Urinary bladder (tissue), 4 donors: Measurements from ENCODE around the gene FOXL3. TPM values are rescaled to one million over a fixed set of nuclear protein-coding genes. Genes with fewer than 3 reads are reported as not detected.

Experiments used
- DNase-seq: peaks from one replicate; pipeline ENCODE4 v3.0.0-alpha.2; 2015; ENCODE audit errors: extremely low spot score
- H3K27ac ChIP-seq: one replicate; pipeline ENCODE4 v1.5.1; 2013; ENCODE audit warnings: low read depth, mild to moderate bottlenecking, moderate library complexity
- H3K36me3 ChIP-seq: one replicate; pipeline ENCODE4 v1.6.1; 2013; ENCODE audit warnings: mild to moderate bottlenecking, moderate library complexity; ENCODE audit not compliant: insufficient read depth
- H3K4me1 ChIP-seq: one replicate; pipeline ENCODE4 v1.6.1; 2013; ENCODE audit warnings: mild to moderate bottlenecking, moderate library complexity; ENCODE audit not compliant: insufficient read depth
- H3K4me3 ChIP-seq: one replicate; pipeline ENCODE4 v1.5.1; 2013; ENCODE audit warnings: low read depth, low read length
- WGBS: extraction: QIAGEN DNeasy Blood & Tissue Kit; methylation state at CpG from one replicate; pipeline ENCODE4 v1.1.7; 2013; 5-methylcytosine and 5-hydroxymethylcytosine counted together
- polyA plus RNA-seq: library from polyadenylated mRNA; stranded (reverse); fragments of 200-250 nt; gene quantifications from one replicate; pipeline ENCODE4 v1.2.3, GENCODE V29; 2013
- total RNA-seq: library from RNA; depleted of rRNA; stranded (reverse); fragments of >200 nt; gene quantifications from one replicate; pipeline ENCODE4 v1.2.3, GENCODE V29; 2014
- donor health status: healthy with polysubstance abuse.
- donor health status: healthy.

Gene FOXL3
- total and polyA plus RNA-seq, 2 donors, result not detected

GRCh38 chr7:337567-337951 lies 47.6 kb downstream of the FOXL3 start:
- Histone ChIP-seq H3K4me1 (no peaks in the 10 kb centered on the region), H3K27ac (no peak overlapping the region), H3K4me3 (no peak overlapping the region), H3K36me3 (no peaks in the 10 kb centered on the region)
- no peak for DNase-seq
- 82% methylated on average over 17 of the region's 17 CpGs for WGBS

GRCh38 chr7:338295-339061 lies 48.5 kb downstream of the FOXL3 start:
- H3K36me3 ChIP-seq, result no peaks in the 10 kb centered on the region
- H3K4me1 ChIP-seq, result no peaks in the 10 kb centered on the region
- H3K4me3 ChIP-seq, result no peak overlapping the region
- WGBS, result 93% methylated on average over 31 of the region's 31 CpGs
- DNase-seq, result no peak
- no peak overlapping the region for H3K27ac ChIP-seq

- 83% methylated on average over 3 of the region's 3 CpGs for WGBS
- Histone ChIP-seq H3K4me1 (no peaks in the 10 kb centered on the region), H3K36me3 (no peaks in the 10 kb centered on the region), H3K27ac (no peak overlapping the region), H3K4me3 (no peak overlapping the region)
- no peak for DNase-seq
These were observed 49.0 kb downstream of the FOXL3 start for GRCh38 chr7:339062-339342.

- Histone ChIP-seq H3K4me3 (no peak overlapping the region), H3K36me3 (no peaks in the 10 kb centered on the region), H3K27ac (no peak overlapping the region), H3K4me1 (no peaks in the 10 kb centered on the region)
- 78% methylated on average over 7 of the region's 7 CpGs for WGBS
- no peak for DNase-seq
These were observed 49.7 kb downstream of the FOXL3 start for GRCh38 chr7:339696-340095.

- 78% methylated on average over 31 of the region's 31 CpGs for WGBS
- no peak overlapping the region for H3K27ac ChIP-seq
- H3K36me3 ChIP-seq, result no peaks in the 10 kb centered on the region
- H3K4me3 ChIP-seq, result no peak overlapping the region
- DNase-seq, result no peak
- no peaks in the 10 kb centered on the region for H3K4me1 ChIP-seq
These were observed 50.4 kb downstream of the FOXL3 start for GRCh38 chr7:340200-340937.

Other genes with a start within 250 kb of the FOXL3 start
- gene FAM20C, start 97.6 kb upstream of the FOXL3 start, total RNA-seq, result 13.3 TPM
- 86.5 TPM for gene FAM20C, start 97.6 kb upstream of the FOXL3 start, polyA plus RNA-seq
- 28.9 TPM for gene PDGFA, start 229.7 kb downstream of the FOXL3 start, total RNA-seq
- 25.1 TPM for gene PDGFA, start 229.7 kb downstream of the FOXL3 start, polyA plus RNA-seq